SK-N-SH (cell line): ENCODE data around the gene IL17A.

Source experiments
- EP300 ChIP-seq, 2 experiments: IDR thresholded peaks; 2 replicates each; pipeline versions ENCODE4 v1.4.0 to v1.6.1; 2012; ENCODE audit warnings: borderline replicate concordance in 1 of 2, low read depth in 1 of 2, low read length in 1 of 2
- FOXM1 ChIP-seq: IDR thresholded peaks from 2 replicates; pipeline ENCODE4 v1.4.0; 2012; ENCODE audit warnings: low read depth, mild to moderate bottlenecking
- MEF2A ChIP-seq: IDR thresholded peaks from 2 replicates; pipeline ENCODE4 v1.4.0; 2012; ENCODE audit warnings: low read depth, borderline replicate concordance
- NRF1 ChIP-seq: IDR thresholded peaks from 2 replicates; pipeline ENCODE4 v1.6.1; 2012; ENCODE audit warnings: low read depth, mild to moderate bottlenecking, low read length
- RAD21 ChIP-seq: IDR thresholded peaks from 2 replicates; pipeline ENCODE4 v1.6.1; 2012; ENCODE audit warnings: mild to moderate bottlenecking, low read length
- SIN3A ChIP-seq: IDR thresholded peaks from 2 replicates; pipeline ENCODE4 v1.6.1; 2012; ENCODE audit warnings: low read depth, mild to moderate bottlenecking, low read length, moderate library complexity, borderline replicate concordance
- SMC3 ChIP-seq: IDR thresholded peaks from 2 replicates; pipeline ENCODE4 v1.6.1; 2012; ENCODE audit warnings: low read depth, low read length, improper control_type of control experiment
- ZBTB33 ChIP-seq: IDR thresholded peaks from 2 replicates; pipeline ENCODE4 v1.4.0; 2012; ENCODE audit warnings: low read depth, borderline replicate concordance
- TF ChIP-seq, protein P1 (sequence below): fragments of 200-600 bp; sonication (generic); IDR thresholded peaks from 2 replicates; pipeline ENCODE4 v1.6.1; 2017; ENCODE audit warnings: antibody characterized with exemption, mild to moderate bottlenecking, moderate library complexity
- TF ChIP-seq, protein P2 (sequence below): IDR thresholded peaks from 2 replicates; pipeline ENCODE4 v1.4.0; 2012; ENCODE audit warnings: low read depth, borderline replicate concordance

DNA sequence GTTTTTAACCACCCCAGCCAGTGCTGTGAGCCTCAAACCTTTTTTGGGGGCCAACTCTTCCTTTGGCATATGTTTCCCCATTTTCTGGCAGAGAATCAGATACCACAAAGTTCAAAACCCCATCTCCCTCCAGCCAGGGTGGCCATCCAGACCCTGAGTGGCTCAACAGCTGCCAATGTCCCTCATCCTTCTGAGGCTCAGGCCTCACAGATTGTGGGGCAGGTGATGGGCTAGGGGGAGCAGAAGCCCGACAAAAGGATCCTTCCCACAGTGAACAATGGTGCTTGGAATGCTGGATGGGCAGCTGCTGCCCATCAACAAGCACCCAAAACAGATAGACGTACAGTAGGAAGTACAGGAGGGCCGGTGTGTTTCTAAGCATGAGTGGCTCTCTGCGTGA is 42.6 kb upstream of the IL17A start:
- TF ChIP-seq SIN3A: no peak
- TF ChIP-seq FOXM1: no peak
- TF ChIP-seq RAD21: no peak
- no peak for TF ChIP-seq SMC3
- TF ChIP-seq, protein P1, sequence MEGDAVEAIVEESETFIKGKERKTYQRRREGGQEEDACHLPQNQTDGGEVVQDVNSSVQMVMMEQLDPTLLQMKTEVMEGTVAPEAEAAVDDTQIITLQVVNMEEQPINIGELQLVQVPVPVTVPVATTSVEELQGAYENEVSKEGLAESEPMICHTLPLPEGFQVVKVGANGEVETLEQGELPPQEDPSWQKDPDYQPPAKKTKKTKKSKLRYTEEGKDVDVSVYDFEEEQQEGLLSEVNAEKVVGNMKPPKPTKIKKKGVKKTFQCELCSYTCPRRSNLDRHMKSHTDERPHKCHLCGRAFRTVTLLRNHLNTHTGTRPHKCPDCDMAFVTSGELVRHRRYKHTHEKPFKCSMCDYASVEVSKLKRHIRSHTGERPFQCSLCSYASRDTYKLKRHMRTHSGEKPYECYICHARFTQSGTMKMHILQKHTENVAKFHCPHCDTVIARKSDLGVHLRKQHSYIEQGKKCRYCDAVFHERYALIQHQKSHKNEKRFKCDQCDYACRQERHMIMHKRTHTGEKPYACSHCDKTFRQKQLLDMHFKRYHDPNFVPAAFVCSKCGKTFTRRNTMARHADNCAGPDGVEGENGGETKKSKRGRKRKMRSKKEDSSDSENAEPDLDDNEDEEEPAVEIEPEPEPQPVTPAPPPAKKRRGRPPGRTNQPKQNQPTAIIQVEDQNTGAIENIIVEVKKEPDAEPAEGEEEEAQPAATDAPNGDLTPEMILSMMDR: no peak
- TF ChIP-seq EP300 (IDR thresholded peaks at IDR 0.05; ENCODE audit: borderline replicate concordance in 1 of 2, low read depth in 1 of 2, low read length in 1 of 2): no peak
- no peak for TF ChIP-seq MEF2A
- no peak for TF ChIP-seq ZBTB33
- TF ChIP-seq, protein P2, sequence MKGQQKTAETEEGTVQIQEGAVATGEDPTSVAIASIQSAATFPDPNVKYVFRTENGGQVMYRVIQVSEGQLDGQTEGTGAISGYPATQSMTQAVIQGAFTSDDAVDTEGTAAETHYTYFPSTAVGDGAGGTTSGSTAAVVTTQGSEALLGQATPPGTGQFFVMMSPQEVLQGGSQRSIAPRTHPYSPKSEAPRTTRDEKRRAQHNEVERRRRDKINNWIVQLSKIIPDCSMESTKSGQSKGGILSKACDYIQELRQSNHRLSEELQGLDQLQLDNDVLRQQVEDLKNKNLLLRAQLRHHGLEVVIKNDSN: no peak
- TF ChIP-seq NRF1: no peak
